Stimulated activated CD8-positive, alpha-beta memory T cell treated with anti-CD3 and anti-CD28 coated beads, Interleukin-12 subunit alpha, Interleukin-12 subunit beta, amount 100 ng/mL, for 4 hours (primary cell): ENCODE results near the gene COMP.

Experiments
- DNase-seq: peaks from one replicate; pipeline ENCODE4 v3.0.0-alpha.2; 2020; ENCODE audit warnings: low read depth

Gene COMP

DNA sequence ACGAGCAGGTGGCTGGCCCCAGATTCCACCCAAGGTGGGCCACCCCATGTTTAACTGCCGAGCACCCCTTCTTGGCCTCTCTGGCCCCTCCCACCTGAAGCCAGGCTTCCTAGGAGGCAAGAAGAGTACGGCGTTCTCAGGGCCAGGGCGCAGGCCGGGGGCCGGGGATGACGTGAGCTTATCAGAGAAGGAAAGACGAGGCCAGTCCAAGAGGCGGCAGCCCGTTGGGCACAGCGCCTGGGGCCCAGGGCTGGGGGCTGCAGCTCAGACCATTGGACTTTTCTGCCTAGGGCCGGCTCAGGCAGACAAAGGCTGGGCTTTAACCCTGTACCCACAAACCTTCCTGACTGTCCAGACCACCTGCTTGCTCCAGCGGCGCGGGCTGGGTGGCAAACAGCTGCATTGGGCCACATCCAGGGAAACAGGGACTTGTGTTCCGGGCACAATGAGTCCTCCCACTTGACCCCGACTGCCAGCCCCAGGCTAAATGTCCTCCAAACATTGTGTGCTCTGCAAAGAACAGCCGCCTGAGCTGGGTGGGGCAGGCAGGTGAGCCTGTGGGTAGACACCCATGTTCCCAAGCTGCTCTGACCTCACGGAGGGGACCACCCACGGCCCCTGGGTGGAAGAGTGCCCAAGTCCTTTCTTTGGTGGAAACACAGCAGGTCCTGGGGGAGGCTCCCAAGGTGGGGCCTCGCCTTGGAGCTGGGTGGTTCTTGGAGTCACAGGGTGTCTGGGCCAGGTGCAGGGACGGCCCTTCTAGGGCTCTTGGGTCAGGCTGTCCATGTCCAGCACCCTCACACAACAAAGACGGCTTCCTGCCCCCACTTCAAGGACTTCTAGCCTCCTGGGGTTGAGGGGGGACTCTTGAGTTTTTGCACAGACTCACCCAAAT lies 21.9 kb downstream of the COMP start:
- no peak for DNase-seq

- no peak for DNase-seq
Observed at GRCh38 chr19:18768046-18768771, 22.9 kb downstream of the COMP start.

- no peak for DNase-seq
Observed at GRCh38 chr19:18765224-18765623, 25.9 kb downstream of the COMP start.

DNA sequence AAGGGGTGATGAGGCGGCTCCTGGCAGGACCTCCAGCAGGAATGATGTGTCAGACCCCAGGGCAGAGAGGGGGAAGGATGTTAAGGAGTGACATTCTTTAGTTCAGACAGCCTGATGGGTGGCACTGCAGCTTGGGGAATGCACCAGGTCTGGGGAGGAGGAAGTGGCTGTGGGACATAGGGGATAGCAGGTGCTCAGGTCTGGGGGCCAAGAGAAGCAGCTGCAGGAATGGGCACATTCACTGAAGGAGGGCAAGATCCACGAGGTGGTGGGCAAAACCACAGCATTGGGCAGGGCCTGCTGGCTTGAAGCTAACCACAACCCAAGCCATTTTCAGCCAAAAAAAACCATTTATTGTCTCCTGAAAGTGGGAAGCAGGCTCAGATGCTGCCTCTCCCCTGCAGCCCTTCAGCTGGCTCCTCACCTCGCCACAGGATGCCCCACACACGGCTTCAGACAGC lies 26.5 kb downstream of the COMP start:
- DNase-seq: no peak

- DNase-seq: no peak
Observed at GRCh38 chr19:18763674-18764590, 27.2 kb downstream of the COMP start.

DNA sequence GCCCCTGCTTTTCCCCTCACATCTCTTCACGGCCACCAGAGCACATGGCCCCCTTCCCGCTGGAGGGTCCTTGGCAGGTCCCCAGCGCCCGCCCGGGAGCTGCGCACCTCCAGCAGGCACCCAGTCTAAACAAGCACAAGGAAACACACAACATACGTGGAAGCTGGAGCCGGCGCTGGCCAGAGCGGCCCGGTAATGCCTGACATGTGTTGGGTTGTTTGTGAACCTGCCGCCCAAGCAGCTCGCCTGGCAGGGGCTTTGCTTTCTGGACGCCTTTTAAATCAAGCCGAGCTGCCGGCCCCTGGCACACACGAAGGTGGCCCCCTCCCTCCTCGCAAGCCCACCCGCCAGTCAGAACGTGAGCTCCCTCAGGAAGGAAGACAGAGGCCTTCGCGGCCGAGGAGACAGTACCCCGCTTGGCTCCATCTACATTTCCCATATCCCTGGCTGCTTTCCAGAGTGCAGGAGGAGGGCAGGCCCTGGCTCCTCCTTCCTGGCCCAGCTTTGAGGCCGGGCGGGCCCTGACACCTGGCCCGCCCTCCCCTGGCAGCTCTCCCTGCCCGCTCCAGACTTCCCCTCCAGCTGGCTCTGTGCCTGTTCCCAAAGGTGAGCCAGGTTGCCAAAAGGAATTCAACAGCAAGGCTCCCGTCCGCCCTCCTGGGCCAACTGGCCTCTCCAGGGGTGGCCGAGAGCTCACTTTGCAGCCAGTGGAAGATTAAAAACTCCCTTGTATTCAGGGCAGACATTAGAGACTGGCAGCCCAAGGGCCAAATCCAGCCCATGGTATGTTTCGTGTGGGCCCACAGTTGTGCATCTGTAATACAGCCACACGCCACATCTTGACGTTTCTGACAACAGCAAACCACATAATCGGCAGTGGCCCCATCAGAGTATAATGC lies 28.7 kb downstream of the COMP start:
- DNase-seq: no peak

GRCh38 chr19:18761531-18762110 lies 29.5 kb downstream of the COMP start:
- DNase-seq: no peak

DNA sequence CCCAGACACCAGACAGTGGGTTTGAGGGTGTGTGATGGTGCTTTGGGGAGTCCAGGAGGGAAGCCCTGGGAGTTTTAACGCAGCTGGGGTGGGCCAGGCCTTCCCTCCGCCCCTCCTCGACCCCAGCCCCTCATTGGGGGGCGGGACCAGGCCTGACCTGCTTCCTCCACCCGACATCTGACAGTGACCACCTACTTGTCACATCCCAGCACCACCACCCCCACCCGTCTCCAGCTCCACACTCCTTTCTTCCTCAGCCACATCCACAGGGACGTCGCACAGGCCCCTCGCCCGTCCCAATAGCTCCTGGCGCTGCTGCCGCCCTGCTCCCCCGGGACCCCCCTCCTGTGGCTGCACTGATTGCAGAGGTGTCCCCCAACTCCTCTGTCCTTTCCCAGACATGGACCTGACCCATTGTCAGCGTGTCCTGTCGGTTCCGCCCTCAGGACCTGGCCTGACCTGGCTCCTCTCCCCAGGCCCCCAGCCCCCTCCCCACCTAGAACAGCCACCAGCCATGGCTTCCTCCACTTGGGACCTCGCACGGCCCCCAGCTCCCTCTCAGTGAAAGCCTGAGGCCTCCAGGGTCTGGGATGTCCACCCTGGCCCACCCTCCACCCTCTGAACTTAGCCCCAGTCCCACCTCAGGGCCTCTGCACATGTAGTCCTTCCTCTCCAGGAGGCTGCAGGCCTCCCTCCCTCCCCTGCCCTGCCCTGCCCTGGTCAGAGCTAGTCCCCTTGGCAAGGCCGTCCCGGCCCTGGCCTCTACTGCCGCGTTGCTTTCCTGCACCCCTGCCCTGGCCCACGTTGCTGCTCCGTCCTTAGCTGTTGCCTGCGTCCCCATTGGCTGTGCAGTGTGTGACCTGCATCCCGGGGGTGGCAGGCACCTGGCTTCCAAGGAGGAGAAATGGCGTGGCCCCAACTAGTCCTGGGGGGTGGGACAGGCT lies 30.4 kb downstream of the COMP start:
- DNase-seq: no peak

DNA sequence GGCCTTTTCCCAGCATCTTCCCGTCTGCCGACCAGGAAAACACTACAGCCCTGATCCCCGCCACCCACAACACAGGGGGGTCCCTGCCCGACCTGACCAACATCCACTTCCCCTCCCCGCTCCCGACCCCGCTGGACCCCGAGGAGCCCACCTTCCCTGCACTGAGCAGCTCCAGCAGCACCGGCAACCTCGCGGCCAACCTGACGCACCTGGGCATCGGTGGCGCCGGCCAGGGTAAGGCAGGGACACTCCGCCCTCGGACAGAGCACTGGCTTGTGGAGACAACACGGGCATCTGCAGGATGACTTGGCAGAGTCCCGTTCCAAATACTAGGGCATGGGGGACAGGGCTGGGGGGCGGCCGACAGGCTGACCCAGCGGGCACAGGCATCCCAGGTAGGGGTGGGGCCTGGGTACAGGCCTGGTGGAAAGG lies 31.1 kb downstream of the COMP start:
- DNase-seq: no peak

DNA sequence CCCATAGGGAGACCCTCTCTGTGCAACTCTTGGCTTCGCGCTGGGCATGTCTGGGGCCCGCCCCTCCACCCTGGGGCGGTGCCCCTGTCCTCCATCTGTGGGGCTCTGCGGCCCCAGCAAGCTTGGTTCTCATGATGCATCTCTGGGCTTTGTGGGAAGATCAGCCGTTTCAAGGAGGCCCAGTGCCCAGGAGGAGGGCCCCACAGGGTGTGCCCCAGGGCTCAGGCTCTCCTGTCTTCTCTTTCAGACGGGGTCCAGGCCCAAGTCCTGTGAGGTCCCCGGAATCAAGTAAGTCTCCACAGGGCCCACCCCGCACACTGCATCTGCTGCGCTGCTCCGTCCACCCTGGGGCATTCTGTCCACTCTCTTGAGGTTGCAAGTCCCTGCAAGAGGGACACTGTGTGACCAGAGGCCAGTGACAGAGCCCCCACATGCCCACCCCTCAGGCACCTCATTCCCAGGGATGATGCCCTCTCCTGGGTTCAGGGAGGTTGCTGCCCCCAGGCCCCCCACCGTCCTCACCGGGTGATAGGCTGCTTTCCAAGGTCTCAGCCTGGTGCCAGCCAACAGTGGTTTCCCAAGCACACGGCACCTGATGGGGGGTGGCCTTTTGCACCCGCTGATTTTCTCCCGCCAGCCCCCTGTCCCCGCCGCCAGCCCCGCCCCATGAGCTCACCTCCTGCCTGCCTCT lies 31.7 kb downstream of the COMP start:
- no peak for DNase-seq

DNA sequence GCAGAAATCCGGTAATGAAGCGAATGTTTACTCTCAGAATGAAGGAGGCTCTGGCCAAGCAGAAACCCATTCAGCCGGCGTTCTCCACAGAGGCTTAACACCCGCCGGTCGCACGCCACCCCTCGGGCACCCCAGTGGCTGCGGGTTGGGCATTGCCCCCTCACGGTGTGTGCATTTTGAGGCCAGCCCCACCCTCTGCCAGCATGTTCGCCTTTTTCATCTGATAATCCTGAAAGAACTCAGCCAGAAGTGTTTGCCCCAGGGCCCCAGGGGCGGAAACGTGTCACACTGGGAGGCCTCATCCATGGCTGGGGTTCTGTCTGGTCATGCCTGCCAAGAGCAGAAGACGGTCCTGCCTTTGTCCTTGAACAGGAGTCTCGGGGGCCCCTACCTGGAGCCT lies 34.2 kb downstream of the COMP start:
- DNase-seq: no peak

DNA sequence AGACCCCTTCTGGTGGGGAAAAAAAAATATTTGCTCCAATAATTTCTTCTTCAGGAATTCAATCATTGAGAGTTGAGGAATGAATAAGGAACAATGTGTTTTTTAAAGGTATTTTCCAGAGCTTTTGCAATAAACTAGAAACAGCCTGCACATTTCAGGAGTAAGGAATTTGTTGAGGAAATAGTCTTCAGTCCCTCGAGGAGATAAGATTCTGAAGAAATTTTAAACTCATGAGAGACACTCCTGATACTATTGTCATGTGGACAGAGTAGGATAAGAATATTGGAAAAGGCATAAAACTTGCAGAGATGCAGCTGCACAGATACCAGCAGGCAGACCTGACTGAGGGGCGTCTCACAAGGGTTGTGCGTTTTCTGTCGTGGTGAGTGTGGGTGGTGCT lies 36.6 kb downstream of the COMP start:
- no peak for DNase-seq

- no peak for DNase-seq
Observed at GRCh38 chr19:18751571-18751970, 39.5 kb downstream of the COMP start.

- DNase-seq: no peak
Observed at GRCh38 chr19:18750295-18750970, 40.7 kb downstream of the COMP start.

- DNase-seq: no peak
Observed at GRCh38 chr19:18749362-18750231, 41.5 kb downstream of the COMP start.

DNA sequence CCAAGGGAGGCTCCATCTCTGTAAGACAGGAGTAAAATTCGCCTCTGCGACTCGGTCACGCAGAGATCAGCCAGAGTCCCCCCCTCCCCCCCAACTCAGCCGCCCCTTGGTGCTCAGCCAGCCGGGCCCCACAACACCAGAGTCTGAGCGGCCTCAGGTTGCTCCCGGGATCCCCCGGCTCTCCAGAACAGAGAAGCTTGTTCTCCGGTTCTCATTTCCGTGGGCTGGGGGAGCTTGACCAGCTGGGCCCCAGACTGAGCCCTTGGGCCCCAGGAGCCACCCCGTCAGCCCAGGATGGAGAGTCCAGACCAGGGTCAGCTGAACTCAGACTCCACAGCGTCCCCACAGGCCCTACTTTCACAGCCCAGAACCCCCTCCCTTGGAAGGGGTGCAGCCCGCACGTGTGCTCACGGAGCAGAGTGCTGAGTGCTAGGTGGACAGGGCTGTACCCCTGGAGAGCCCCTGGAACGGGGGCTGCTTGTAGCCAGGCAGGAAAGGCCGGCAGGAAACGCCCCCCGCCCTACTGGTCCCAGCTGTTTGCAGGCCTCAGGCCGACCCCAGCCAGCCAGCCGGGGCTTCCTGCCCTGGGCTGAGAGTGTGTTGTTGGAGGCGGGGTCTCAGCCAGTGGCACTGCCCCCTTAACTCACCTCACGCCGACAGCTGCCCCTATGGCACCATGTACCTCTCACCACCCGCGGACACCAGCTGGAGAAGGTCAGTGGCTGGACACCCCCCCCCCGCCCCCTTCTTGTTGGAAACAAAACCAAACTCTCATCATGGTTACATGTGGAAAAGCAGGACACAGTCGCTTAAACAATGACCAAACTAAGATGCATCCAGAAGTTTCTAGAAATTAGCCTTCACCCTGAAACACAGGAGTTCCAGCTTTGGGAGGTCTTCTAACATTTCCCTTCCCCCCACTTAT lies 44.4 kb downstream of the COMP start:
- no peak for DNase-seq
